ENCODE data around the gene MLXIPL.
"Not testable (repeated sequence)": the region's sequence is repeated elsewhere in the genome, so short reads cannot be mapped to it uniquely, and the experiment has no call there.

The MLXIPL gene

GRCh38 chr7:73645643-73646174 is 21.4 kb upstream of the MLXIPL start:
- no peak for DNase-seq (ENCODE audit: low read depth in 3 of 3)

- DNase-seq (ENCODE audit: low read depth in 3 of 3): no peak
Measured at GRCh38 chr7:73644688-73645286, 20.5 kb upstream of the MLXIPL start.

DNA sequence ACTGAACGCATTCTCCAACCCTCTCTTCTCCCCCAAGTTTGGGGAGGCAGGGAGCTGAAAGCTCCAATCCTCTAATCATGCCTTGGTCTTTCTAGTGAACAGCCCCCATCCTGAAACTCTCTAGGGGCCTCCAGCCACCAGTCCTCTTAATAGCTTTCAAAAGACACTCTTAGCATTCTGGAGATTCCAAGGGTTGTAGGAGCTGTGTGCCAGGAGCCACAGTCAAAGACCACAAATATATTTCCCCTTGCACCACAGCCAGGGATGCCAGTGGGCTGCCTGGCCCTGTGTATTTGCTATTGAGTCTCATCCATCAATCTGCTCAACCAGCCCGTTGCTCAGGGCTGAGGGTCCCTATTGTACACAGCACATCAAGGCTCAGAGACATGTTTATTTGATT is 18.5 kb upstream of the MLXIPL start:
- no peak for DNase-seq (ENCODE audit: low read depth in 3 of 3)

DNA sequence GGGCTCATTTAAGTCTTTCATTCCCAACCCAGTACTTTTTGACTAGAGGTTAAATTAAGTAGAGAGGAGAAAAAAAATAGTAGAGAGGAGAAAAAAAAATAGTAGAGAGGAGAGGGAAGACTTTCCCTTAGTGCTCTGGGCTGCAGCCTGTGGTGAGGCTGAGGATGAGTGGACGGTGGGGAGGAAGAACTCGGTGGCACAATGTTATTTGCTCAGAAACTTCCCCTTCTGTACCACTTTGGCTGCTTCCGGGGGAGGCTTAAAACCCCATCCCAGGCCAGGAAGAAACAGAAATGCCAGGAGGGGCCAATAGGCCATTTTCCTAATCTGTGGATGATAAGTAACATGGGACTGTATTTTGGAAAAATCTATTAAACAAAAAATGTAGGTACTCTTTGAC is 14.6 kb upstream of the MLXIPL start:
- no peak for DNase-seq (ENCODE audit: low read depth in 3 of 3)

DNA sequence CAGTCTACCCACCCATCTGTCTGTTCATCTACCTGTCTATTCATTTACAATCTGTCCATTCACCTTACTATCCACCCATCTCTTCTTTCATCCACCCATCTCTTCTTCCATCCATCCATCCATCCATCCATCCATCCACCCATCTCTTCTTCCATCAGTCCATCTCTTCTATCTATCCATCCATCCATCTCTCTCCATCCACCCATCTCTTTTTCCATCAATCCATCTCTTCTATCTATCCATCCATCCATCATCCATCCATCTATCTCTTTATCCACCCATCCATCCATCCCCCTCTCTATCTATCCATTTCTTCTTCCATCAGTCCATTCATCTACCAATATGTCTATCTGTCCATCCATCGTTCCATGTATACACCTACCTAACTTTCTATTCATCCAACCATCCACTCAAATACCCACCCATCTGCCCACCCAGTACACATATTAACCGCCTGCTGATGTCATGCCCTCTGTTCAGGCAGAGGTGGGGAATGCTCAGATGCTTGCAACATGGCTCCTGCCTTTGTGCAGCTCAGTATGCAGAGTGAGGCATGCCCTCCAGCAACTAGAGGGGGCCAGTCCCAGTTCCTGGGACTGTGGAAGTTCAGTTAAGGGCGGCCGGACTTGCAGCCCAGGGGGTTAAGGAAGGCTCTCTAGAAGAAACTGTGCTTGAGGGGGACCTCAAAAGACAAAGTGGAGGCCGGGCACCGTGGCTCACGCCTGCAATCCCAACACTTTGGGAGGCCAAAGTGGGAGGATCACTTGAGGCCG is 11.3 kb upstream of the MLXIPL start:
- DNase-seq (ENCODE audit: low read depth in 3 of 3): no peak

- no peak for DNase-seq (ENCODE audit: low read depth in 3 of 3)
Measured at GRCh38 chr7:73633844-73634243, 9.5 kb upstream of the MLXIPL start.

- no peak for DNase-seq (ENCODE audit: low read depth in 3 of 3)
Measured at GRCh38 chr7:73633323-73633722, 9.0 kb upstream of the MLXIPL start.

DNA sequence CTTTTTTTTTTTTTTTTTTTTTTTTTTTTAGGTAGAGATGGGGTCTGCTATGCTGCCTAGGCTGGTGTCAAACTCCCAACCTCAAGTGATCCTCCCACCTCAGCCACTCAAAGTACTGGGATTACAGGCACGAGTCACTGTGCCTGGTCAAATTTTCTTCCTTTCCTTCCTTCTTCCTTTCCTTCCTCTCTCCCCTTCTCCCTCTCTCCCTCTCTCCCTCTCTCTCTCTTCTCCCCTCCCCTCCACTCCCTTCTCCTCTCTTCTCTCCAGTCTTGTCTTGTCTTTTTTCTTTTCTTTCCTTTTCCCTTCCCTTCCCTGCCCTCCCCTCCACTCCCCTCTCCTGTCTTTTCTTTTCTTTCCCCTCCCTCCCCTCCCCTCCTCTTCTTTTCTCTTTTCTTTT is 7.2 kb upstream of the MLXIPL start:
- no peak for DNase-seq (ENCODE audit: low read depth in 3 of 3)

DNA sequence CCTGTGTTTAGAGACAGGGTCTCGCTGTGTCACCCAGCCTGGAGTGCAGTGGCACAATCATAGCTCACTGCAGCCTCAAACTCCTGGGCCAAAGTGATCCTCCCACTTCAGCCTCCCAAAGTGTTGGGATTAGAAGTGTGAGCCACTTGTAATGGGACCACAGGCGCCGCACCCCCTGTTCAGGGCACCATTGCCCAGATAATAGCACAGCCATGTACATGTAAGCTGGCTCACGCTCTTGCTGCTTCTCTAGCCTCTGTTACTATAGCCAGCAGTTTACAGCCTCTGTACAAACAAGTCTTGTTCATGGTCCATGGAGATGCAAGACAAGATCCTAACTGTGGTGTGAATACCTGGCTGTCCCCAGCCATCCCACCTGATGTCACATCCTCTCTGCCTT is 4.2 kb upstream of the MLXIPL start:
- no peak for DNase-seq (ENCODE audit: low read depth in 3 of 3)

DNA sequence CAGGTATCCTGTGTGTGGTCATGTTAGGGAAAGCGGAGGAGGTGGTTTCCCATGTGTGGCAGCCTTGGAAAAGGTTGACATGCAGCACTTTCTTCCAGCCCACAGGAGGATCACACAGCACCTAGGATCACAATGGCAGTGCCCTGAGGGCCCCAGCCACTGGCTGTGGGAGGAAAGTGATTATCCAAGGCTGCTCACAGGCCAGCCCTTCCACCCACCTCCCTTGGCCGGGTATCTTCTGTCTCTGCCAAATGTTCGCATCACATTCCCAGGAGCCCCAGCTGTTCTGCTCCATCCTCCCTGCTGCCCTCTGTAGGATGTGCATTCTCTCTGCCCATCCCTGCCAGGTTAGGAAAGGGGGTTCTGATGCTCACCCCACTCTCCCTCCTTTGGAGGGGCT is 2.5 kb upstream of the MLXIPL start:
- DNase-seq (ENCODE audit: low read depth in 3 of 3): no peak

DNA sequence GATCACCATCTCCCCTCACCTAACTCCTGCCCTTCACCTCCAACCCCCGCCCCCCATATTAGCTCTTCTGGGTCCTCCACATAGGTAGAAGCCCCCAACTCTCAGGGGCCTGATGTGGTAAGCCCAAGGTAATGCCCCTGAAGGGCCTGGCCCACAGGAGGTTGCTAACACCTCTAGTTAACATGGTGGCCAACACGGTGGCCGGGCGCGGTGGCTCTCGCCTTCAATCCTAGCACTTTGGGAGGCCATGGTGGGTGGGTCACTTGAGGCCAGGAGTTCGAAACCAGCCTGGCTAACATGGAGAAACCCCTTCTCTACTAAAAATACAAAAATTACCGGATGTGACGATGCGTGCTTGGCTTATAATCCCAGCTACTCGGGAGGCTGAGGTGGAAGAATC is 954 bp upstream of the MLXIPL start:
- no peak for DNase-seq (ENCODE audit: low read depth in 3 of 3)

DNA sequence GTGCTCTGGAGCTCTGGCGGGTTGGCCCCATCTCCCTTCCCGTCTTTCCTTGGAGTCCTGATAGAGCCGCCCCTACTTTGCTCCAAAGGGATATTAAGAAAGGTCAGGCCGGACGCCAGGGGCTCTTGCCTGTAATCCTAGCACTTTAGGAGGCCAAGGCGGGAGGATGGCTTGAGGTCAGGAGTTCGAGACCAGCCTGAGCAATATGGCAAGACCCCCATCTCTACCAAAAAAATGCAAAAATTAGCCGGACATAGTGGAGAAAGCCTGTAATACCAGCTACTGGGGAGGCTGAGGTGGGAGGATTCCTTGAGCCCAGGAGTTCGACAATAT is 313 bp upstream of the MLXIPL start:
- no peak for DNase-seq (ENCODE audit: low read depth in 3 of 3)

GRCh38 chr7:73622909-73623797 is 1.2 kb downstream of the MLXIPL start:
- no peak for DNase-seq (ENCODE audit: low read depth in 3 of 3)

DNA sequence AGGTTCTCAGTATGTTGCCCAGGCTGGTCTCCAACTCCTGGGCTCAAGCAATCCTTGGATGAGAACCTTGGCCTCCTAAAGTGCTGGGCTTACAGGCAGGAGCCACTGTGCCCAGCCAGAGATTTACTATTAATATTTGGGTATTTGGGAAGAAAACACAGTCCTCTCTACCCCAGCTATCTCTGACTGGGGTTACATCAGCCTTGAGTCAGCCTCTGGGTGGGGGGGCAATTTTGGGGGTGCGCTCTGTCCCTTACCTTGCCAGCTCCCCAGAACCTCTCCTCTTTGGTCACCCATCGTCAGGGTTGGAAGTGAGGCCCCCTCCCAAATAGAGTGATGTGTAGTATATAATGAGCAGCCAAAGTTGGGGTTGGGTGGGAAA is 1.8 kb downstream of the MLXIPL start:
- DNase-seq (ENCODE audit: low read depth in 3 of 3): no peak

GRCh38 chr7:73621168-73622063 is 2.9 kb downstream of the MLXIPL start:
- no peak for DNase-seq (ENCODE audit: low read depth in 3 of 3)

- not testable (repeated sequence) for DNase-seq (ENCODE audit: low read depth in 3 of 3)
Measured at GRCh38 chr7:73619394-73619793, 4.9 kb downstream of the MLXIPL start.

GRCh38 chr7:73618538-73618937 is 5.8 kb downstream of the MLXIPL start:
- no peak for DNase-seq (ENCODE audit: low read depth in 3 of 3)

DNA sequence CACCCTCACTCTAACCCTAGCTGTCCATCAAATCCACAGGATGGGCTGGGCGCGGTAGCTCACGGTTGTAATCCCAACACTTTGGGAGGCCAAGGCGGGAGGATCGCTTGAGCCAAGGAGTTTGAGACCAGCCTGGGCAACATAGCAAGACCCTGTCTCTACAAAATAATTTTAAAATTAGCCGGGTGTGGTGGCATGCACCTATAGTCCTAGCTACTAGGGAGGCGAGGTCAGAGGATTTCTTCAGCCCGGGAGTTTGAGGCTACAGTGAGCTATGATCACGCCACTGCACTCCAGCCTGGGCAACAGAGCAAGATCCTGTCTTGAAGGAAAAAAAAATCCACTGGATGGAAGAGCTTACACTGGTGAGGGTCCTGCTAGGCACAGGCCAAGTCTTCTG is 6.8 kb downstream of the MLXIPL start:
- not testable (repeated sequence) for DNase-seq (ENCODE audit: low read depth in 3 of 3)

GRCh38 chr7:73615886-73616285 is 8.4 kb downstream of the MLXIPL start:
- DNase-seq (ENCODE audit: low read depth in 3 of 3): no peak

DNA sequence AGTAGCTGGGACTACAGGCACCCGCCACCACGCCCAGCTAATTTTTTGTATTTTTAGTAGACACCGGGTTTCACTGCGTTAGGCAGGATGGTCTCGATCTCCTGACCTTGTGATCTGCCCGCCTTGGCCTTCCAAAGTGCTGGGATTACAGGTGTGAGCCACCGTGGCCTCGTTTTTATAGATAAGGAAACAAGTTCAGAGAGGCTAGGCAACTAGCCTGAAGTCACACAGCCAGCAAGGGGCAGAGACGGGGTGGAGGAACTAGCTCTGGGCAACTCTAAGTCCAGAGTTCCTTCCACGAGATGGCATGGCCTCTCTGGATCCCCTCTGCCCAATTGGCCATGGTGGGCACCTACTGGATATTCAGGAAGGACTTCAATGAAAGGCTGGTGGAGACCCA is 9.4 kb downstream of the MLXIPL start:
- not testable (repeated sequence) for DNase-seq (ENCODE audit: low read depth in 3 of 3)

DNA sequence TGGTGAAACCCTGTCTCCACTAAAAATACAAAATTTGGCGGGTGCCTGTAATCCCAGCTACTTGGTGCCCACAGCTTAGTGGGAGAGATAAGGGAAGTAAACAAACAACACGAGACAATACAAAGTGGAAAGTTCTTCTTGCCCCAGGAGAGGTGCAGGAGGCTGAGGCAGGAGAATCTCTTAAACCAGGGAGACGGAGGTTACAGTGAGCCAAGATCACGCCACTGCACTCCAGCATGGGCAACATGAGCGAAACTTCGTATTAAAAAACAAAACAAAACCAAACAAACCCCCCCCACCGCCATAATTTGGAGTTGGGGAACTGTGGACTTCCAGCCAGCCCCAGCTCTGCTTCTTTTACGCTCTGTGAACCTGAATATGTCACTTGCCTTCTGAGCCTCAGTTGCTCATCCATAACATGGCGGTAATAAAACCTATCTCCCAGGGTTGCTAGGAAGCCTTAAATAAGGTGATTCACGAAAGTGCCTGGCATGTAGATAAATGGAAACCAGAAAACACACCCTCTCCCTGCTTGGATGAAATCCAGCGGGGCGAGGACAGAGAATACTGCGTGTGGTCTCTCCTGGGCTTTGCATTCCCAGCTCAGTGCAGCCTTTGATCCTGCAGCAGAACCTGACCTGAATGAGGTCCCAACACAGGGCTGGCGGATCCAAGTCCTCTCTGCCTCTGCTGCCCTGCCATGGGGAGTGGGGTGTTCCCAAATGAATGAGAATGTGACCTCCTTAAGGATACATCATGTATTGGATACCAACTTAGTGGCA is 10.2 kb downstream of the MLXIPL start:
- no peak for DNase-seq (ENCODE audit: low read depth in 3 of 3)
